ENCODE results near the gene DTWD2.

DTWD2 gene

DNA sequence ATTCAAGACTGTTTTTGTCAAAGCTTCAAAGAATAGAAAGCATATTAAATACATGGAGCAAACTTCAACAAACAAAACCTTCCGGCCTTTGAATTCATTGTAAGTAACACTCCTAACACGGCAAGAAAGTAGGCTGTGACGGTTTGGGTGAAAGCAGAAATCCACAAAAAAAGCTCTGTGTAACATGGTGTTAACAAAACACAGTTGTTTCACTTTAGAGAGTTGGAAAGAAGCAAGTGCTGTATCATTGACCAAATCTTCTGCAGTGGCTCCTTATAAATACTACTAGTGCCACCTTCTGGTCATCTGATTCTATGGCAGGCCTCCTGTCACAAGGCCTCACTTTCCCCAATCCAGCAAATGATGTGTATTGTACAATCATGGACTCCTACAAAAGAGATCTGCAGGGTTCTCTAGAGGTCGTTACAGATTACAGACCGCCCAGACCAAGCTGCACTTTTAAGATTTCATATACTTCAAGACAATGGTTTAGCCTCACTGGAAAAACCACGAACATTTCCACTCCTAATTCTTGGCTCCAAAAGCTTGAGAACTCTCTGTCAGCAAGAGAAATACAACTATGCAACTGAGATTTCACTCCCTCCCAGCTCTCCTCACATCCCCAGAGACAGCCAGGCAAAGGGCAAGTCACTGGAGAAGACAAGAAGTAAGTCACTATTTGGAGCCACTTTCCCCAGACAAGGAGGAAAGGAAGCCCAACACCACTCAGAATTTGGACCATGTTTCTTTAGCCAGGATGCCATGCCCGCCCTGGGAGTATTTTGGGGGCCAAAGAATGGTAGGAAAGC, 196.2 kb downstream of the DTWD2 start:
- Histone ChIP-seq H4K20me1 (ENCODE audit: insufficient read depth, low read length, poor library complexity, severe bottlenecking) (no peaks in the 10 kb centered on the region), H3K4me3 (ENCODE audit: low read length, poor library complexity, severe bottlenecking) (no peak overlapping the region), H3K36me3 (ENCODE audit: insufficient read depth, low read length) (no peaks in the 10 kb centered on the region), H2AFZ (ENCODE audit: low read length) (peak overlapping the region; percentile 80), H3K27me3 (ENCODE audit: insufficient read depth, low read length, poor library complexity, severe bottlenecking) (no peaks in the 10 kb centered on the region), H3K79me2 (ENCODE audit: insufficient read depth, low read length) (no peaks in the 10 kb centered on the region), H3K4me1 (ENCODE audit: insufficient read depth, low read length, poor library complexity, severe bottlenecking) (no peaks in the 10 kb centered on the region), H3F3A (ENCODE audit: low read depth) (no peaks in the 10 kb centered on the region), H3K4me2 (ENCODE audit: low read depth, low read length, poor library complexity, severe bottlenecking) (peak overlapping the region; percentile 64), H3K9me2 (replicated peaks; ENCODE audit: low read depth, low read length) (no peaks in the 10 kb centered on the region), H3K9ac (ENCODE audit: low read depth, low read length, poor library complexity, severe bottlenecking) (no peak overlapping the region), H3K9me3 (ENCODE audit: insufficient read depth, low read depth, low read length) (no peaks in the 10 kb centered on the region)
- TF ChIP-seq EZH2phosphoT487 (IDR thresholded peaks at IDR 0.05; ENCODE audit: borderline replicate concordance) (no peak), CTCF (conservative IDR thresholded peaks at IDR 0.05; ENCODE audit: low read length) (peak; percentile 65)

DNA sequence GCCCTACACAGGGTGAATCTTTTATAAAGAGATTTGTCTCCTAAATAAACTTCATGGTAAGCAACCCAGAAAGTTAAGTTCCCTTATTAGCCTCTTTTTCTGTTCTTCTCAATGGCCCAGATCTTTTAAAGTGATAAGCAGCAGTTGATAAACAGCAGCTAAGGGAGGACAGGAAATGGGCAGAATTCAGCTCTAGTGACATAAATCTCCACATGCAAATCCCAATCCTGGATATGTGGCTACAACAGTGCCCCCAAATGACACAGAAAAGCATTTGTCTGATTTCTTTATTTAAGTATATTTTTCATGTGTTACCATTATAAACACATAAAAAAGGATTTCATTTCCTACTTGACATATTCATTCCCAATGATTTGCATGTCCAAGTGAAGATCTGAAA, 199.0 kb downstream of the DTWD2 start:
- no peaks in the 10 kb centered on the region for H3K27me3 ChIP-seq (ENCODE audit: insufficient read depth, low read length, poor library complexity, severe bottlenecking)
- H3K4me1 ChIP-seq (ENCODE audit: insufficient read depth, low read length, poor library complexity, severe bottlenecking), result no peaks in the 10 kb centered on the region
- no peak overlapping the region for H3K4me2 ChIP-seq (ENCODE audit: low read depth, low read length, poor library complexity, severe bottlenecking)
- H2AFZ ChIP-seq (ENCODE audit: low read length), result no peak overlapping the region
- no peaks in the 10 kb centered on the region for H3K9me2 ChIP-seq (replicated peaks; ENCODE audit: low read depth, low read length)
- no peaks in the 10 kb centered on the region for H4K20me1 ChIP-seq (ENCODE audit: insufficient read depth, low read length, poor library complexity, severe bottlenecking)
- H3K36me3 ChIP-seq (ENCODE audit: insufficient read depth, low read length), result no peaks in the 10 kb centered on the region
- H3K4me3 ChIP-seq (ENCODE audit: low read length, poor library complexity, severe bottlenecking), result no peak overlapping the region
- no peaks in the 10 kb centered on the region for H3F3A ChIP-seq (ENCODE audit: low read depth)
- no peaks in the 10 kb centered on the region for H3K9me3 ChIP-seq (ENCODE audit: insufficient read depth, low read depth, low read length)
- no peak overlapping the region for H3K9ac ChIP-seq (ENCODE audit: low read depth, low read length, poor library complexity, severe bottlenecking)
- H3K79me2 ChIP-seq (ENCODE audit: insufficient read depth, low read length), result no peaks in the 10 kb centered on the region
- TF ChIP-seq CTCF (conservative IDR thresholded peaks at IDR 0.05; ENCODE audit: low read length), result no peak
- no peak for TF ChIP-seq EZH2phosphoT487 (IDR thresholded peaks at IDR 0.05; ENCODE audit: borderline replicate concordance)

- Histone ChIP-seq H3K4me1 (ENCODE audit: insufficient read depth, low read length, poor library complexity, severe bottlenecking) (no peaks in the 10 kb centered on the region), H3K4me3 (ENCODE audit: low read length, poor library complexity, severe bottlenecking) (no peak overlapping the region), H2AFZ (ENCODE audit: low read length) (no peak overlapping the region), H3F3A (ENCODE audit: low read depth) (no peaks in the 10 kb centered on the region), H3K9ac (ENCODE audit: low read depth, low read length, poor library complexity, severe bottlenecking) (no peak overlapping the region), H3K36me3 (ENCODE audit: insufficient read depth, low read length) (no peaks in the 10 kb centered on the region), H3K9me3 (ENCODE audit: insufficient read depth, low read depth, low read length) (no peaks in the 10 kb centered on the region), H3K9me2 (replicated peaks; ENCODE audit: low read depth, low read length) (no peaks in the 10 kb centered on the region), H3K27me3 (ENCODE audit: insufficient read depth, low read length, poor library complexity, severe bottlenecking) (no peaks in the 10 kb centered on the region), H3K4me2 (ENCODE audit: low read depth, low read length, poor library complexity, severe bottlenecking) (no peak overlapping the region), H4K20me1 (ENCODE audit: insufficient read depth, low read length, poor library complexity, severe bottlenecking) (no peaks in the 10 kb centered on the region), H3K79me2 (ENCODE audit: insufficient read depth, low read length) (no peaks in the 10 kb centered on the region)
- TF ChIP-seq CTCF (conservative IDR thresholded peaks at IDR 0.05; ENCODE audit: low read length), result no peak
- no peak for TF ChIP-seq EZH2phosphoT487 (IDR thresholded peaks at IDR 0.05; ENCODE audit: borderline replicate concordance)
Observed at GRCh38 chr5:118788351-118788750, 200.0 kb downstream of the DTWD2 start.
